ENCODE data around the gene HIPK2.

DNA sequence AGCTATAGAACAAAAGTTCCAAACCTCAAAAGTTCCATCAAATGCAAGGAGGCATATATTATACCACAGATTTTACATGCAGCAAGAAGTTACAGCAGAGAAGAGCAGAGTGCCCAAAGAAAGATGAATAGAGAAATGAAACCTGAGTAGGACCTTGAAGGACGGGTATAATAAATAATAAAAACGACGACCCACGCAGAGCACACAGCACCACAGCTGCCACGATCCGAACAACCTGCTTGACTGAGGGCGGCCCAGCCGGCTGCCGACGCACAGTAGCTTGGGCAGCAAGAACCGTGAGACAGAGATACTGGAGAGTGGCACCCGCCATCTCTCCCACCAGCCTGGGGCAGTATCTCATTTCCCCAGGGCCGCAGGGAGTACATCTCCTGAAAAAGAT is 79.0 kb downstream of the HIPK2 start:
- TF ChIP-seq GATA2 (IDR thresholded peaks at IDR 0.05; ENCODE audit: low read depth, low read length) (no peak), GATA3 (IDR thresholded peaks at IDR 0.05; ENCODE audit: low read depth, low read length) (no peak)
